Measurements from ENCODE around the gene CEACAM18.
A peak's percentile ranks its signal among the peaks of the same experiment; 100 is the strongest.

CEACAM18 gene

DNA sequence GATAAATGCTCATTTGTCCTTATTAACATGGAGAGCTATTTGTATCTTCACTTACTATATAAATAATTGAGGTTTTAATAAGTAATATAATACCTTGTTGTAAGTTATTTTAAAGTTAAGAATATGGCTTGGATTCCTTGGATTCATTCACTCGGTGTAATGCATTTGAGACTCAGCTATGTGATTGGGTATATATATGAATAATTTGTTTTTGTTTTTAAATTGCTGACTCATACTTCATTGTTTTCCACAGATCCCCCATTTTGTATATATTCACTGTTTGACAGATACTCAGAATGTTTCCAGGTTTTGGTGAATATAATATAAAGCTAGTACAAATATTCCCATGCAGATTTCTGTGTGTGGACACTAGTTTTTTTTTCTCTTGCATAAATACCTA lies 6.8 kb upstream of the CEACAM18 start:
- DNase-seq (ENCODE audit: extremely low read depth, low read depth): no peak
- TF ChIP-seq, protein P1, sequence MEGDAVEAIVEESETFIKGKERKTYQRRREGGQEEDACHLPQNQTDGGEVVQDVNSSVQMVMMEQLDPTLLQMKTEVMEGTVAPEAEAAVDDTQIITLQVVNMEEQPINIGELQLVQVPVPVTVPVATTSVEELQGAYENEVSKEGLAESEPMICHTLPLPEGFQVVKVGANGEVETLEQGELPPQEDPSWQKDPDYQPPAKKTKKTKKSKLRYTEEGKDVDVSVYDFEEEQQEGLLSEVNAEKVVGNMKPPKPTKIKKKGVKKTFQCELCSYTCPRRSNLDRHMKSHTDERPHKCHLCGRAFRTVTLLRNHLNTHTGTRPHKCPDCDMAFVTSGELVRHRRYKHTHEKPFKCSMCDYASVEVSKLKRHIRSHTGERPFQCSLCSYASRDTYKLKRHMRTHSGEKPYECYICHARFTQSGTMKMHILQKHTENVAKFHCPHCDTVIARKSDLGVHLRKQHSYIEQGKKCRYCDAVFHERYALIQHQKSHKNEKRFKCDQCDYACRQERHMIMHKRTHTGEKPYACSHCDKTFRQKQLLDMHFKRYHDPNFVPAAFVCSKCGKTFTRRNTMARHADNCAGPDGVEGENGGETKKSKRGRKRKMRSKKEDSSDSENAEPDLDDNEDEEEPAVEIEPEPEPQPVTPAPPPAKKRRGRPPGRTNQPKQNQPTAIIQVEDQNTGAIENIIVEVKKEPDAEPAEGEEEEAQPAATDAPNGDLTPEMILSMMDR (IDR thresholded peaks at IDR 0.05; ENCODE audit: low read depth, low read length): no peak

DNA sequence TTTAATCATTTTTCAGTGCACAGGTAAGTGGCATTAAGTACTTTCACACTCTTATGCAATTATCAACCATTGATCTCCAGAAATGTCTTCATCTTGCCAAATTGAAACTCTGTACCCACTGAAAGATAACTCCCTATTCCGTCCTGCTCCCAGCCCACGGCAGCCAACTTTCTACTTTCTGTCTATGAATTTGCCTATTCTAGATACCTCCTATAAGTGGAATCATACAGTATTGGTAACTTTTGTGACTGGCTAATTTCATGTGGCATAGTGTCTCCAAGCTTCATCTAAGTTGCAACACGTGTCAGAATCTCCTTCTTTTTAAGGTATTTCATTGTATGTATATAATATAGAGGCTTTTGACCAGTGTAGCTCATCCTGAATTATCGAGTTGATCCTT lies 5.7 kb upstream of the CEACAM18 start:
- TF ChIP-seq, protein P1 (IDR thresholded peaks at IDR 0.05; ENCODE audit: low read depth, low read length): no peak
- DNase-seq (ENCODE audit: extremely low read depth, low read depth): no peak

DNA sequence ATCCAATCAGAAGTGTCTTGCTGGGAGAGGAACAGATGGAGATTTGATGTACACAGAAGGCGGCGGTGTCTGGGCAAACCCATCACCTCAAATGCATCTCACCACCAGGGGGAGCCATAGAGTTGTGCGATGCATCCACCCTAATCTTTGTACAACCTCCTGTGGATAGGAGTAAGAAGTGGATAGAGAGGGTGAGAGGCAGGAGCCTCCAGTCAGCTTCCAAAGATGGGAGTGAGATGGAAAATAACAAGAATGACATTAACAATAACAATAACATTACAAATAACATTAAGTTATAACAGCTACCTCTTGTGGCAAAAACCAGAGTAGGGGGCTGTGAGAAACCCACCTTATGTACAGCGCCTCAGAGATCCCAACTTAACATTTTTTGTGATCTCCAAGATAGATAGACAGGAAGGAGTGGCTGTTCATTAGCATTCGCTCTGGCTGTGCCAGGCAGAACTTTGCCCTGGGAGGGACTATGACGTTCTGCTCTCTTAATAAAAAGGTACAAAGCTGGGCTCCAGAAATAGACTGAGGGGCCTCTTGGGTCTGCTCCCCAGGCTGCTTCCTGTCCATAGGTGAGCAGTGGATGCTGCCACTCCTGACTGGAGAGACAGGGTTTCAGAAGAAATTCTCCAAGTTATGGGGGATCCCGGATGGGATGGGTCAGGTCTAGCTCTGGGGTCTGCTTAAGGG lies 5.2 kb upstream of the CEACAM18 start:
- TF ChIP-seq, protein P1 (IDR thresholded peaks at IDR 0.05; ENCODE audit: low read depth, low read length): peak; percentile 86
- DNase-seq (ENCODE audit: extremely low read depth, low read depth): peak; percentile 22

DNA sequence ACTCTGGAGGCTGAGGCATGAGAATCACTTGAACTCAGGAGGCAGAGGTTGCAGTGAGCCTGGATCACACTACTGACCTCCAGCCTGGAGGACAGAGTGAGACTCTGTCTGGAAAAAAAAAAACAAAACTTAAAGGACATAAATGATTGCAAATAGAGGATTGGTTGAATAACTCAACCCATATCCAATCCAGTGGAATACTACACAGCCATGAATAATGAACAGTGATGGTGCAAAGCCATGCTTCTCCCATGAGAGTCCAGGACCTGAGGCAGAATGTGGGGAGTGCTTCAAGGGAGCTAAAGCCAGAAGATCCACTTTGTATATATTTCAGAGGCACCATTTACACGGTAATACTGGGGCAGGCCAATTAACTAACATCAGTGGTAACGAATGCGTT lies 2.2 kb upstream of the CEACAM18 start:
- TF ChIP-seq, protein P1 (IDR thresholded peaks at IDR 0.05; ENCODE audit: low read depth, low read length): no peak
- no peak for DNase-seq (ENCODE audit: extremely low read depth, low read depth)

DNA sequence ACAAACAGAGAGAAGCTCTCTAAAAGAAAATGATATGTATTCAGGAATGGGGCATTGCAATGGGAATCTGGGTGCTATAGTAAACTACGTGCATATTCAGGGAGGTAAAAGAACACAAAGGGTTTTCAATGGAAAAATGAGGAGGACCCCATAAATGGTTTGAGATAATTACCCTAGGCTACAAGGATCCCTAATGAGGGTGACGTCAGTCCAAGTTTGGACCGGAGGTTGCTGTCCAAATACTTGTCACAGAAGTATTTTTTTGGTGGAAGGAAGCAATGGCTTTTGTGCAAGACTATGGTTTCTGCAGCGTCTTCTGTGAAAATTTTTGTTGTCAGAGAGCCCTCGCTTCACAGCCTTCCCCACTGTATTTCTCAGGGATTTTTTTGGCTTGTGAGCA lies 995 bp upstream of the CEACAM18 start:
- no peak for DNase-seq (ENCODE audit: extremely low read depth, low read depth)
- TF ChIP-seq, protein P1 (IDR thresholded peaks at IDR 0.05; ENCODE audit: low read depth, low read length): no peak

DNA sequence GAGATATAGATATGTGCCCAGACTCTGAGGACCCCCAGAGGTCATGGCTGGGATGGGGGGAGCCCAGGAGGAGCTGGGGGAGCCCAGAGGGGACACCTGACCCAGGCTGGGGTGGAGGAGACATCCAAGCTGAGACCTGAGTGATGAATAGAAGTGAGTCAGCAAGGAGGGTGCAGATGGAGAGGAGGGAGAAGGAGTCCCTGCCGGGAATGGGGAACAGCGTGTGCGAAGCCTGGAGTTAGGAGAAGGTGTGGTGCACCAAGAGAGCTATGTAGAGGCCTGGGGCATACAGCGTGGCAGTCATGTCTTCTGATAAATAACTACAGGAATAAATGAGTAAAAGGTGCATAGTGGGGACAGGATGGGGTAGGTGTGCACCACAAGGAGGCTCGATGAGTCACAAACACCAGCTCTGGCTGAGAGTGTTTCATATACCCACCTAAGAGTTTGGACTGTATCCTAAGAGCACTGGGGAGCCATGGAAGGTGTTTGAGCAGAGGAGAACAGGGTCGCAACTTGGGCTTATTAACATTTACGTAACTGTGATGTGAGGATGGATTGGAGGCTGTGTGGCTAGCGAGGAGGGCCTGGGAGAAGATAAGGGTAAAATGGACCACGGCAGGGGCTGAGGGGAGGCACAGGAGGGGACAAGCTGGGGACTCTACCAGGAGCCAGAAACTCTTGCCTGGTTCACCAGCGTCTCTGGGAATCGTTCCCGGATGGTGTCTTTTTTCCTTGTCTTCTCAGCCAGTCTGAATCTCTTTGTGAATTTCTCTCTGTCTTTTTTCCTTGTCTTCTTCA lies 1.4 kb downstream of the CEACAM18 start:
- TF ChIP-seq, protein P1 (IDR thresholded peaks at IDR 0.05; ENCODE audit: low read depth, low read length): no peak
- no peak for DNase-seq (ENCODE audit: extremely low read depth, low read depth)

DNA sequence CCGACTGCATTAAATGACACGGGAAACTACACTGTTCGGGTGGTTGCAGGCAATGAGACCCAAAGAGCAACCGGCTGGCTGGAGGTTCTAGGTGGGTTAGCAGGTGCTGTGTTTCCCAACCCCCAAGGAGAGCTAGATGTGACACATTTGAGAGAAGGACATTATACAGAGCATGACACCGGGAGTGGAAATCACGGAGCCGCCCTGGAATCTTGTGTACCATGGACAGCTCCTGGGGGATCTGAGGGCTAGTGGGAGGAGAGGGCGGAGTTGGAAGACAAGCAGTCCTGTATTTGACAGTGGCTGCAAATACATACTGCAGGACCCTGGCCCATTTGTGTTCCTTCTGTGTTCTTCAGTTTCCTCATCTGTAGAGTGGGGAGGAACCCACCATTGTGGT lies 2.3 kb downstream of the CEACAM18 start:
- TF ChIP-seq, protein P1 (IDR thresholded peaks at IDR 0.05; ENCODE audit: low read depth, low read length): no peak
- no peak for DNase-seq (ENCODE audit: extremely low read depth, low read depth)
